Peyer's patch (tissue), 4 donors: ENCODE results near the gene GTF2H1.

Experiments used
- POLR2A ChIP-seq, 2 donors: fragments of 450-650 bp; IDR thresholded peaks; one replicate each; pipeline ENCODE4 v1.5.1; 2017; ENCODE audit warnings: antibody characterized with exemption in 2 of 2, mild to moderate bottlenecking in 2 of 2, moderate library complexity in 2 of 2
- TF ChIP-seq, protein P1 (sequence below), 6 experiments: fragments of 450-650 bp in 4 of 6; fragments of 200-600 bp in 2 of 6; sonication (generic) in 1 of 6; IDR thresholded peaks; one replicate each; pipeline ENCODE4 v1.5.1; 2017 to 2019; ENCODE audit warnings: antibody characterized with exemption in 6 of 6, mild to moderate bottlenecking in 3 of 6, moderate library complexity in 1 of 6

DNA sequence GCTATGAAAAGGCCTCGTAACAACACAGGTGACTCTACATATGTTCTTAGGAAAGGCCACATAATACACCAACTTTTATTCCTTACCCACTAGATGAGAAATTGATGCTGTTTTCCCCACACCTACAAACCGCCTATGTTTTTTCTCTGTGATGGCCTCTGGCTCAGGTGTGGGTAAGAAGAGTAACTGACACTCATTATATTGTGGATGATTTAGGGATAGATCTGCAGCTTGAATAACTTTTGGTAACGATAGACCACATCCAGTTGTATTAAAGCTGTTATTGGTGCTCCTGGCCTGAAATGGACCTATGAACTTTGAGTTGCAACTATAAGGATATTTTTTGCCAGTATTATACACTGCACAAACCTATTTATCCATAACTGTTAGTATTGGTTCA lies 75.6 kb downstream of the GTF2H1 start:
- TF ChIP-seq, protein P1, sequence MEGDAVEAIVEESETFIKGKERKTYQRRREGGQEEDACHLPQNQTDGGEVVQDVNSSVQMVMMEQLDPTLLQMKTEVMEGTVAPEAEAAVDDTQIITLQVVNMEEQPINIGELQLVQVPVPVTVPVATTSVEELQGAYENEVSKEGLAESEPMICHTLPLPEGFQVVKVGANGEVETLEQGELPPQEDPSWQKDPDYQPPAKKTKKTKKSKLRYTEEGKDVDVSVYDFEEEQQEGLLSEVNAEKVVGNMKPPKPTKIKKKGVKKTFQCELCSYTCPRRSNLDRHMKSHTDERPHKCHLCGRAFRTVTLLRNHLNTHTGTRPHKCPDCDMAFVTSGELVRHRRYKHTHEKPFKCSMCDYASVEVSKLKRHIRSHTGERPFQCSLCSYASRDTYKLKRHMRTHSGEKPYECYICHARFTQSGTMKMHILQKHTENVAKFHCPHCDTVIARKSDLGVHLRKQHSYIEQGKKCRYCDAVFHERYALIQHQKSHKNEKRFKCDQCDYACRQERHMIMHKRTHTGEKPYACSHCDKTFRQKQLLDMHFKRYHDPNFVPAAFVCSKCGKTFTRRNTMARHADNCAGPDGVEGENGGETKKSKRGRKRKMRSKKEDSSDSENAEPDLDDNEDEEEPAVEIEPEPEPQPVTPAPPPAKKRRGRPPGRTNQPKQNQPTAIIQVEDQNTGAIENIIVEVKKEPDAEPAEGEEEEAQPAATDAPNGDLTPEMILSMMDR (IDR thresholded peaks at IDR 0.05) = no peak
- no peak for TF ChIP-seq POLR2A (IDR thresholded peaks at IDR 0.05)
